Stimulated activated CD4-positive, alpha-beta T cell treated with anti-CD3 and anti-CD28 coated beads, TNF-alpha, amount 100 ng/mL, for 24 hours (primary cell): ENCODE data around the gene PDE4D.
A peak's percentile ranks its signal among the peaks of the same experiment; 100 is the strongest.
"Not testable (repeated sequence)": the region's sequence is repeated elsewhere in the genome, so short reads cannot be mapped to it uniquely, and the experiment has no call there.

Experiments
- DNase-seq, 3 experiments: peaks; one replicate each; pipeline ENCODE4 v3.0.0-alpha.2; 2020; ENCODE audit warnings: low read depth in 3 of 3

Gene PDE4D

DNA sequence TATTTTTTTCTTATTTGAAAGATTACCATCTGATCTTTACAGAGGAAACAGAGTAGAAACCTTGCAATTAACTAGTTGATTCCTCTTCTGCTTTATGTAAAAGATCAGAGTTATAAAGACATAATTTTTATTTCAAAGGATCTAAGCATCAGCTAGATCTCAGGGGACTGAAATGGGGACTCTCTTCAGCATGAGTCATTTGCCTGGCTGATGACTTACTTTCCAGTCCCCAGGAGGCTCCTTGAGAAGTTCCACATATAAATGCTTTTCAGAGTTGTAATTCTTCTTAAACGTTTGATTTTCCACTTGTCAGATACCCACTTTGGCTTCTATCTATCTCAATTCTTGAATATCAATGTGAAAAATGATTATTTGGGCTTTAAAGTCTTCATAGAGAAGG, 921.2 kb downstream of the PDE4D start:
- DNase-seq, result no peak

DNA sequence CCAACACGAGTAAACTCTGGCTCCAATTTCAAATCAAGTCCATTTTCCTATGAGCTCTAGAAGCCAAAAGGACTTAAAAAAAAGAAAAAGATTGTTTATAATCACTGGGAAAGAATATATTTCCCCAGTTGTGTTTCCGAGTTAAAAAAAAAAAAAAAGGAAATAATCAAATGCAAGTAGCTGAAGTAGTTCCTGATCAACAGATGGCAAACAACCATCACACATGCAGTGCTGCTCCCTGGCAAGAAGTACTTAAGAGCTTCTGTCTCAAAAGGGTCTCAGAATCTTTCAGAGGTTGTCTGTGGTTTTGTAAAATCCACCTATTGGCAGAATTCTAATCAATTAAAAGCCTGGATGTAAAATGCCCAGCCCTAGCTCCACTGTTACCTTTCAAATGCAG, 922.8 kb downstream of the PDE4D start:
- DNase-seq, result no peak

DNA sequence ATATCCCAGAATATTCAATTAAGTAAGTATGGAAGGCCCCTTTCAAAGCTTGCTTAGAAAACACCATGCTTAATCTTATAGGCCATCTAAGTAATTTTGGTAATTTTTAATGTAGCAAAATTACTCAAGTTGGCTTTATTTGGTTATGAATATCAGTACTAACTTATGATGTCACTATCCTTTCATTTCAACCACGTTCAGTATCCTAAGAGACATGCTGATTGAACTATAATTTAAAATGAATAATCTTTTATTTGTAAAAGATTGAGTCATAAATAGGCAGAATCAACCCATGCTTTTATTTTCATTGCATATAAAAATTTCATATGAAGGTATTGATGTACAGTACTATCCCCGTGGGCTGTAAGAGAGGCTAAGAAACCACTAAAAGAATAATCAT, 923.7 kb downstream of the PDE4D start:
- no peak for DNase-seq

DNA sequence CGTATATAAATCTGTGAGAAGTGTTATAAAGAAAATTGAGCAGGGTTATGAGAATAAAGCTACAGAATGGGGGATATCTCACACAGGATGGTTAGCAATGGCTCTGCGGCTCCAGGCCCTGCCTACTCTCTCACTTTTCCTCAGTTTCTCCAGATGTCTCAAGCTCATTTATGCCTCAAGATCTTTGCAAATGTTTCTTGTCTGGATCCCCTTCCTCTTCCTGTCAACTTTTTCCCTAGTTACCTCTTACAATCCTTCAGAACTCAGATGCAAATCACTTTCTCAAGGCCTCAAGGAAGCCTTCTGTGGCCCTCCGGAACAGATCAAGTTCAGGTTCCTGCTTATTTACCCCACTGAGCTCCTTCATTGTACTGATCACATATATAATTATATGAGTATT, 924.3 kb downstream of the PDE4D start:
- DNase-seq, result no peak

DNA sequence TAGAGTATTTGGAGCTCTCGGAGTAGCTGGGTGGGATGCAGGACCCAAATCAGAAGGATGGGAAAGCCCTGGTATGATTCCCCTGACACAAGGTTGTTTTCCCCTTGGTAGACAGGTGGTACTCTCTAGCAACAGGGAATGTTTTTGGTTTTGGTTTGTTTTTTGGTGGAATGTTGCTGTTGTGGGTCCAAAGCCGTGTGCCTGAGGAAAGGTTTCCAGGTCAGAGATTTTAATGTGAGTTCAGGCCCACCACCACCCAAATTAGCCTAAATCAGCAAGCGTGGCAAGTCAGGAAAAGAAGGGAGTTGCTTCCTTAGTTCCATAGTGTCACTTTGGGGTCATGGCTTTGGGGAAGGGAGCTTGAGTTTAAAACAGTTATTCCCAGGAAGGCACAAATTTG, 925.2 kb downstream of the PDE4D start:
- no peak for DNase-seq

DNA sequence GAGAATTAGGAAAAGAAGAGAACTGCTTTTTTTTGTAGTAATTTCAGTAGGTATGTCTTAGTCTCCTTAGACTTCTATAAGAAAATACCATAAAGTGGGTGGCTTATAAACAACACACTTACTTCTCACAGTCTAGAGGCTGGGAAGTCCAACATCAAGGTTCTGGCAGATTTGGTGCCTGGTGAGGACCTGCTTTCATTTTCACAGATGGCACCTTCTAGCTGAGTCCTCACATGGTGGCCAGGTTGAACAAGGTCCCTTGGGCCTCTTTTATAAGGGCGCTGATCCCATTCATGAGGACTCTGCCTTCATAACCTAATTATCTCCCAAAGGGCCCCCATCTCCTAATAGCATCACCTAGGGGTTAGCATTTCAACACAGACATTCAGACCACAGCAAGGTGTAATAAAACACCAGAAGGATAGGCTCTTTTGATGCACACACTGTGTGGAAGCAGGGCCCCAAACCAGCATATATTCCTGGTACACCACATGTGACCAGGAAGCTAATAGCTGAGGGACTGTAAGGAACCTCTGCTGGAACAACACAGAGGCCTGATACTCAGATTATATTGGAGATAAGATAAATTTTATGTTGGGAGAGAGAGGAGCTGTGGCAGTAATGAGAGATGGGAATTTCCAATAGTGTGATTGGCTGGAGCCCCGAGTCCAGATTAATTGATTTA, 925.8 kb downstream of the PDE4D start:
- no peak for DNase-seq

DNA sequence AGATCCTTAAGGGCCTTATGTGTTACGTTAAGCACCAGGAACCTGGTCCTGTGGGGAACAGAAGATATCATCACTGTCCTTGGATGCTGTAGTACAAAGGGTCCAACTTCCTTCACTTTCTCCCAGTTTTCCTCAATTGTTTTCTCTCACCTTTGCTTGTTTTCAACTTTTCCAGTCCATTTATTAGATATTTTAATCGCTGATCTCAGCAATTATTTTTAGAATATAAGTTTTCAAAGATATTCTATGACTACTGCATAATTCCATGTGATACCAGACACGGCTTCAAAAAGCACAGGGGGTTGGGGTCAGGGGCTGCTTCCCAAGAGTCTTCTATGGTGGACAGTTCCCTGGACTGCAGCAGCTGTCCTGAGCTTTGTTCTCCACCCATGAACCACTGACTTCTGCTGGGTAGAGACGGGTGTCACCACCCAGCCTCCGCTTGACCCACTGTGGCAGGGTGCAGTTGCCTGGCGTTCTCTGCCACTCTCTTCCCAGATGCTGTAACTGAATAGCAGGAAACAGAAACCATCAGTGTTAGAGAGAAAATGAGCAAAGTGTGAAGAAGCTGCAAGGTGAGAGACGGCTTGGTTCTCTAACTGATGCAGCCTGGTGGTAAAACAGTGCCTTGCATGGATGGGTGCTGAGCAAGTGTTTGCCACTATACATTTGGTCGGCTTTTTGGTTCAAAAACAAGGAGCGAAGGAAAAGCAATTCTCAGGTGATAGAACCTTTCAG, 927.7 kb downstream of the PDE4D start:
- DNase-seq, result no peak

DNA sequence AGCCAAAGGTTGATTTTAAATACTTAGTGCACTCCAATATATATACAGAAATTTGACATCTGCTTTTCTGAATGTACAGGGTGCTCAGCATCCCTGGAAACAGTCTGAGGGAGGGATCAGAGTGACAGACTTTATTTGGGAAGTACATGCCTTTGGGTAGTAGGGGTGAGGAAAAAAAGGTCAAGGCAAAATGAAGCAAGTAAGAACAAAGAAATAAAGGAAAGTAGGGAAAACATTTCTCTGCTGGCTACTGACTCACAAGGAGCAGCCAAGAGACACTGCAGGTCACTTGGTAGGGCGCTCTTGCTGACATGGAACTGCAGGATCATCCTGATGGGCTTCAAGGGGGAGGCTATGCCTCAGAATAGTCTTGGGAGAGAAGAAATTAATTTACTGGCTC, 929.7 kb downstream of the PDE4D start:
- DNase-seq, result no peak

DNA sequence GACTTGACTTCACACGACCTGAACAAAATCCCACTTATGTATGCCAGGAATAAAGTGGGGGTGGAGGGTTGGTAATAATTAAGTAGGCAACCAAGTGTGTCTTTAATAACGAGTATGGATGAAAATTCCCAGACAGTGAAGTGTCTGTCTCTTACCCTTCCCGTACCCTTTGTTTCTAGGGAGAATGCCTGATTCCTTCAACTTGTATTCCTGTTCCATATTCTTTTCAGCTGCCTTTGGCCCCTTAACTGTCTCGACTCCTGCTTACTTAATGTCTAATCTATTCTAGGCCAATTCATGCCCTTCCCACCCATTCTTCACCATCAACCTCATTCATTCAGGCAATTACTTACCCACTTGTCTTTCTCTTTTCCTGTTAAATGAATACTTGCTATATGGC, 930.2 kb downstream of the PDE4D start:
- DNase-seq, result no peak

DNA sequence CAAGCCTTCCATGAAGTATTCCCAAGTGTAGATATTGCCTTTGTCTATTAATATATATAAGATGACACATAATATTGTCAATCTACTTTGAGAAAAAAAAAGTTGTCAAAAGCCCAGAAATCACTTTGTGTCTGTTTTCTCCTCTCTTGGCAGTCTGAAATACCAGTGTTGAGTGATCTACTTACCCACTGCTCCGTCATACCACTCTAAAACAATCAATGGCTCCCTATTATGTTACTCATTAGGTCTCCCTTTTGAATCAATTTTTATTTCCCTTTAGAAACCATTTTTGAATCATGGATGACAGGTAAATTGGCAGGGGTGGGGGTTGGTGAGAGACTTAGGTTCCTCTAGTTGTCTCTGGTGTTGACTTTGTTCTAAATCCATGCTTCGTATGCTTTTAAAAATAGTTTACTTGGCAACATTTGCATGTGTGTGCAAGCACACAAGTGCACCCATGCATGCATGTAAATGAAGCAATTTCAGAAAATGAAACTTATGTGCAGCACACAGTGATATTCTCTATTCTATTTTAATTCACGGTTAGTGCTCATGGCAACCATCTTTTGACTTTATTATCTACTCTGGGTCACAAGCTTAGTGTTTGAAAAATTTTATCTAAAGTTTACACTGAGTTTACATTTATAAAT, 931.8 kb downstream of the PDE4D start:
- no peak for DNase-seq

DNA sequence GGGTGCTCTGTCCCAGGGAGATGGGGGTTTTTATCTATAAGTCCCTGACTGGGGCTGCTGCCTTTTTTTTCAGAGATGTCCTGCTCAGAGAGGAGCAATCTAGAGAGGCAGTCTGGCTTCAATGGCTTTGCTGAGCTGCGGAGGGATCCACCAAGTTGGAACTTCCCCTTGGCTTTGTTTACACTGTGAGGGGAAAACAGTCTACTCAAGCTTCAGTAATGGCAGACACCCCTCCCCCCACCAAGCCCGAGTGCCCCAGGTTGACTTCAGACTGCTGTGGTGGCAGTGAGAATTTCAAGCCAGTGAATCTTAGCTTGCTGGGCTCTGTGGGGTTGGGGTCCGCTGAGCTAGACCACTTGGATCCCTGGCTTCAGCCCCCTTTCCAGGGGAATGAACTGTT, 934.8 kb downstream of the PDE4D start:
- no peak for DNase-seq

DNA sequence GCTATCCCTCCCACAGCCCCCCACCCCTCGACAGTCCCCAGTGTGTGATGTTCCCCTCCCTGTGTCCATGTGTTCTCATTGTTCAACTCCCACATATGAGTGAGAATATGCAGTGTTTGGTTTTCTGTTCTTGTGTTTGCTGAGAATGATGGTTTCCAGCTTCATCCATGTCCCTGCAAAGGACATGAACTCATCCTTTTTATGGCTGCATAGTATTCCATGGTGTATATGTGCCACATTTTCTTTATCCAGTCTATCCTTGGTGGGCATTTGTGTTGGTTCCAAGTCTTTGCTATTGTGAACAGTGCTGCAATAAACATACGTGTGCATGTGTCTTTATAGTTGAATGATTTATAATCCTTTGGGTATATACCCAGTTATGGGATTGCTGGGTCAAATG, 940.3 kb downstream of the PDE4D start:
- DNase-seq, result not testable (repeated sequence)

DNA sequence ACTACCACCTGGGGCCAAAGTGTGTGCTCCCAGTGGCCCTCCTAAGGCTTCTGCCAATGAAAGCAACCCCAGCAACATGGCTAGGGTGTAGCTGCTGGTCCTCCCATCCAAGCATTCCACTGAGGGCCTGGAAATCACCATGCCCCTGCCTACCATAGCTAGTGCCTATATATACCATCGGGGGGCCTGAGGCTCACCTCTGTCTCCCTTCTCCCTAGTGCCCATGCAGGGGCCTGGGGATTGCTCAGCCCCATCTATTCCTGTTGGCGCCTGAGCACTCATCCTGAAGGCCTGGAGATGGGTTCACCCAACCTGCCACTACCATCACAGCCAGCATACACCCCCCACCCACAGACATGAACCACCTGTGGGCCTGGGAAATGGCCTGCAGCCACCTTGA, 943.3 kb downstream of the PDE4D start:
- DNase-seq, result no peak

DNA sequence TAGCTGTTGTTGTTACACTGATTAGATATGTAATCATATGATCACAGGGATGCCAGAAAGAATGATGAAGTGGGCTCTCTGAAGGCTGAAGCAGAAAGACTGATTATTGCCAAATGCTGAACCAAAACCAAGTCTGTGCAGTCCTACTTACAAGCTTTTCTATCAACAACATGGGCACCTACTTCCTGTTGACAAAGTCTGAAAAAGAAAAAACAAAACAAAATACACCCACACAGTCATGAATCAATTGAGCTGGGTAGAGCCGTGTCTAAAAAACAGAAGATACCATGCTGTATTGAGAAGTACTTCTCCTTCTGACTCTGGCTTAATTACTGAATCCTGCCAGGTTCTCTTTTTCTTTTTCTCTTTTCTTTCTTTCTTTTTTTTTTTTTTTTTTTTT, 947.3 kb downstream of the PDE4D start:
- DNase-seq, result no peak

DNA sequence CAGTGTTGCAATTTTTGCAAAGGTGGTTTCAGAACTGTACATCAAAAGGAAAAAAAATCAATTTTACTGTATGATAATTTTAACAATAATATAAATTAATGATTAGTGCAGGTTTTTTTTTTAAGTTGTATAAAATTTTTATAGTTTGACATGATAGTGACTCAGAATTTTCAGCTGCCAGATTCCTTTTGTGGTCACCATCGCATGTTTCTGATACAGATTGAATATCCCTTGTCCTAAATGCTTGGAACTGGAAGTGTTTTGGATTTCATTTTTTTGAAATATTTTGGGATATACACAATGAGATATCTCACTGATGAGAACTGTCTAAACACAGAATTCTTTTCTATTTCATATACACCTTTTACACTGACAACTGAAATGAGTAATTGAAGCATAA, 949.3 kb downstream of the PDE4D start:
- DNase-seq, result no peak

DNA sequence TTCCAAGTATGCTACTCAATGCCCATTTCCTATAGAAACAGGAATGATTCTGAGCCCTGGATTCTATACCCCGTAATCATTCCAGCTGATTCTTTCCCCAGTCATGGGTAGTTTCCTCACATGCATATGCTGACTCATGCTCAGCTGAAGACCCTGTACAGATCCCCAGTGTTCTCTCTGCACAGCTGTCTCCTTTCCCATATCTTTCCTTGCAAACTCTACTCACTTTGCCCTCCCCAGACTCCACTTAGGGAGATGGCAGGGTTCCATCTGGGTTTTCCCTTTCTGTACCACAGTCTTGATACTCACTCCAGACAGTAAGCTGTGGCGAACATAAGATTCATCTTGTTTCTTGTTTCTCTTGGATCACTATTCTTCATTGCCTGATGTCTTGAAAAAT, 953.1 kb downstream of the PDE4D start:
- no peak for DNase-seq

DNA sequence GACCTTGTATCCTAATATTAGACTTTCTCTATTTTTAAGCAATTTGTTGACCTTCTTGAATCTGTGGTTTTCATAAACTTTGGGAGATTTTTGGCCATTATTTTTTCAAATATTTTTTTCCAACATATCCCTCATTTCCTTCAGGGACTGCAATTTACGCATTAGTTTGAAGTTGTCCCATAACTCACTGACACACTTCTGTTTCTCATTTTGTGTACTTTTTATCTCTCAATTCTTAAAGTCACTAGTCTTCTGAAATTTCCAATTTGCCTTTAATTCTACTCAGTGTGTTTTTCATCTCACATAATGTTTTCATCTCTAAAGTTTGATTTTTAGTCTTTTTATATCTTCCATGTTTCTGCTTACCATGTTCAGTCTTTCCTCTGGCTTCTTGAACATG, 953.9 kb downstream of the PDE4D start:
- DNase-seq, result no peak

DNA sequence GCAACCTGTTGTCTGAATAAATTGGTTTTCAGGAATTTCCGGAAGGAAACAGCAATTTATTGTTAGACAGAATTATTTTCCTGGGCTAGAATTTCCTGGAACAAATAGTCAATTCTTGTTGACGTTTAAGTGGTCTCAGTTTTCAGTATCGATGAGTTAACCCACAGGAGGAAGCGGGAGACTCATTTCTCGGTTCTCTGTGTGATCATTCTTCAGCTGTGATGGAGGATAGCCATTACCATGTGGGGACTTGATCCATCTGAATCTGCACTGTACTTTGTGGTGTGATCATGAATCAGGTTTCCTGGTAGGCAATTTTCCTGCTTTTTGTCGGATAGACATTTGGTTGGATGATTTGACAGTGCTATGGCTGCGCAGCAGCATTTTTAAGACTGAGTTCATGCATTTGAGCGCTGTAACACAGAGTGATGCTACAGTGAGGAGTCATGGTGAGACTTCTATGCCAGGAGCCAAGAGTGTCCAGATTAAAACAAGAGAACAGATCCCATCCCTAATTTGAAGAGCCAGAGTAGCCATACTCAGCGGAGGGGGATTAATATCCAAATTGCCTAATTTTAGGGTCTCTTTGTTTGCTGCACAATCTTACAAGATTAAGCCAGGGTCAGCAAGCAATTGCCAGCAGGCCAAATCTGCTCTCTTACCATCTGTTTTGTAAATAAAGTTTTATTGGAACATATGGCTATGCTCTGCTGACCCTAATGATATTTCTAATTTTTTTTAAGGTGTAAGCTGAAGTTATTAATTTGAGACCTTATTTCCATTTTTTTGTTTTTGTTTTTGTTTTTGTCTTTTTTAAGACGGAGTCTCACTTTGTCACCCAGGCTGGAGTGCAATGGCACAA, 954.7 kb downstream of the PDE4D start:
- no peak for DNase-seq

DNA sequence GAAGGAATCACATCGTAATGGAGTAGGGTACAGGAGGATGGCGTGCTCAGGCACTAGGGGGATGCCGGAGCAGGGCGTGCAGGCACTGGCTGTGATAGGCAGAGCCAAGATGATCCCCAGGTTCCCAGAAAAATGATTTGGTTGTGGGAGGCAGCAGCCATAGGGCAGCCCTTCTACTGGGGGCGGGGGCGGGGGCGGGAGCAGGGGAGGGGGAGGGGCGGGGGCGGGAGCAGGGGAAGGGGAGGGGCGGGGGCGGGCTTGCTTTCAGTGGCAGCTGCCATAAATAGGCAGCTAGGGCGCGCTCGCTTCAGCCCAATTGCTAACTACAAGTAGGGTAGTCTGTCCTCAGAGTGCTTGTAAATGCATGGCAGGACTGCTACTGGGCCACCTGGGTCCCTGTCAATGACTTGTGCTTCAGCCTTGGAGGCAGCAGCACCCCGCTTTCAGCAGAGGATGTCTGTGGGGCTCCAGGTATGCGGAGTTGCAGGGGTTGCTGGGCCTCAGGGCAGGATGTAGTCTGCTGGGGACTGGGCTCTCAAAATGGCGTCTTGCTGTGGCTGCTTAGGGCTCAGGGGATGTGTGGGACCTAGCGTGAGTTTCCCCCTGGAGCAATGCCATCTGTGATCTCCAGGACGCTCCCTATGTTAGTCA, 956.4 kb downstream of the PDE4D start:
- no peak for DNase-seq

DNA sequence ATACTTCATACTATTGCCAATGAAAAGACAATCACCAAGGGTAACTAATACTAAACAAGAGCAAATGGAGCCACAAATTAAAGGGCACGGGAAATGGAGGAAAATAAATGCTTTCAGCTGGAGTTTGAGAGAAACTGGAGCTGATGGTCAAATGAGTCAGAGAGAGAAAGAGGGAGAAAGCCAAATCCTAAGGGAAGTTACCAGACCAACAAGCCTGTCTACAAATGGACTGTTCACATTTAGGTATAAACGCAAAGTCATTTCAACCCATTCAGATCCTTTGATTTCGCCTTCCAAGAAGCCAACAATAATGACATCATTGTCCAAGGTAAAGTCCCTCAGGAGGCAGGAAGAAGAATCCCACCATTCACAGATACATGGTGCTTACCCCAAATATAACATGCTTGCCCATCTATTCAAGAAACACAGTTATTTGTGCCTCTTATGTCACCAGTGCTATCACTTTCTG, 958.9 kb downstream of the PDE4D start:
- DNase-seq, result no peak

DNA sequence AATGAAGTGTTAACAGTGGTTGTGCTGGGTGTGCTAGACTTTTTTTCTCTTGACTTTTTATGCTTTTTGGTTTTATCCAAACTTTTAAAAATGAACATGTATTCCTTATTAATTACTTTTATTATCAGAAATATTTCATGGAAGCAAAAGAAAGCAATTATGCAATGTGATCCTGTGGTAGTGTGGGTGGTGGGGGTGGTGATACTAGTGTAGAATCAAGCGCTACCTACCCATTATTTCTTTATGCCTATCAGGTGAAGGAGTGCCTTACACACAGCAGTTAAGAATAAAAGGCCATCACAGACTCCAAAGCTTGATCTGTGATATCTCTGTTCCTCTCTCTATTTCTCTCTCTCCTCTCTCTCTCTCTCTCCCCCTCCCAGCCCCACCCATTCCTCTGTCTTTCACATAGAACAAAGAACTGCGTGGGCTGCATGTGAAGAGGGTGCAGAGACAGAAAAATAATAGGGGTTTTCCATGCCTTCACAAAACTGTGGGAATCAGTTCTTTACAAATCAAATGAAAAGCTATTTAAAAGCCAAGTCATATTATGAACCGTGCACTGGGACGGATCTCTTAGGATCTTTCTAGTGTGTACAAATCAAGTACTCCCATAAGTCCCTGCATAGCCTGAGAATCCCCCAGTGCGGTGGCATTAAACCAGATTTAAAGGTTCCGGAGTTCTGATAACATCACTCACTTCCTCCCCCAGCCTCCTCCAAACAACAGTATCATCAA, 959.5 kb downstream of the PDE4D start:
- DNase-seq, result peak in 1 of 3 experiments; percentile 8
